GM19043 (cell line): Measurements from ENCODE around the gene MAD2L1.
A peak's percentile ranks its signal among the peaks of the same experiment; 100 is the strongest.
"Not testable (repeated sequence)": the region's sequence is repeated elsewhere in the genome, so short reads cannot be mapped to it uniquely, and the experiment has no call there.

ENCODE experiments used
- ATAC-seq: cut with Tn5 transposase; IDR thresholded peaks from one replicate; pipeline ENCODE4 v1.9.1; 2021; ENCODE audit warnings: low read depth; ENCODE audit not compliant: unreplicated experiment

MAD2L1 gene

GRCh38 chr4:120066517-120067340 is at the start of gene MAD2L1:
TSS of gene MAD2L1 (minus strand) at chr4:120066848. CDS start at chr4:120066734, 114 bp downstream.
- ATAC-seq = peak; percentile 80

GRCh38 chr4:120111745-120112144 is 45.1 kb upstream of the MAD2L1 start:
- ATAC-seq = no peak

- ATAC-seq = no peak
These were observed 42.8 kb upstream of the MAD2L1 start for GRCh38 chr4:120109406-120109805.

- ATAC-seq = peak; percentile 88
These were observed 38.8 kb upstream of the MAD2L1 start for GRCh38 chr4:120105472-120105871.

GRCh38 chr4:120096508-120097297 is 30.1 kb upstream of the MAD2L1 start:
- ATAC-seq = no peak

GRCh38 chr4:120088507-120088906 is 21.9 kb upstream of the MAD2L1 start:
- ATAC-seq = no peak

GRCh38 chr4:120088066-120088465 is 21.4 kb upstream of the MAD2L1 start:
- ATAC-seq = not testable (repeated sequence)

- ATAC-seq = no peak
These were observed 19.1 kb upstream of the MAD2L1 start for GRCh38 chr4:120085705-120086104.

GRCh38 chr4:120084327-120084726 is 17.7 kb upstream of the MAD2L1 start:
- no peak for ATAC-seq

- ATAC-seq = no peak
These were observed 16.5 kb upstream of the MAD2L1 start for GRCh38 chr4:120083152-120083551.

GRCh38 chr4:120082251-120082650 is 15.6 kb upstream of the MAD2L1 start:
- no peak for ATAC-seq

- ATAC-seq = no peak
These were observed 15.1 kb upstream of the MAD2L1 start for GRCh38 chr4:120081726-120082125.

- ATAC-seq = no peak
These were observed 13.9 kb upstream of the MAD2L1 start for GRCh38 chr4:120080533-120080932.

GRCh38 chr4:120079839-120080520 is 13.3 kb upstream of the MAD2L1 start:
- ATAC-seq = no peak

- no peak for ATAC-seq
These were observed 11.6 kb upstream of the MAD2L1 start for GRCh38 chr4:120078216-120078615.

- ATAC-seq = no peak
These were observed 4.6 kb upstream of the MAD2L1 start for GRCh38 chr4:120071192-120071795.

GRCh38 chr4:120070196-120070595 is 3.5 kb upstream of the MAD2L1 start:
- no peak for ATAC-seq

GRCh38 chr4:120065974-120066516 is 603 bp downstream of the MAD2L1 start:
- peak; percentile 46 for ATAC-seq

- ATAC-seq = no peak
These were observed 1.8 kb downstream of the MAD2L1 start for GRCh38 chr4:120064887-120065286.

GRCh38 chr4:120063711-120064110 is 2.9 kb downstream of the MAD2L1 start:
- ATAC-seq = not testable (repeated sequence)
